CD4-positive, alpha-beta T cell treated with Interleukin-10 for 1 hour (primary cell): ENCODE results near the gene ARHGAP26.

Experiments
- DNase-seq: peaks from one replicate; pipeline ENCODE4 v3.0.0-alpha.2; 2020

ARHGAP26 gene

GRCh38 chr5:142813220-142813619 lies 43.0 kb downstream of the ARHGAP26 start:
- no peak for DNase-seq

GRCh38 chr5:142814122-142814521 lies 43.9 kb downstream of the ARHGAP26 start:
- DNase-seq: no peak

- DNase-seq: no peak
Observed at GRCh38 chr5:142815469-142815868, 45.3 kb downstream of the ARHGAP26 start.

GRCh38 chr5:142816531-142817430 lies 46.6 kb downstream of the ARHGAP26 start:
- DNase-seq: no peak

GRCh38 chr5:142817949-142818431 lies 47.8 kb downstream of the ARHGAP26 start:
- no peak for DNase-seq

- DNase-seq: no peak
Observed at GRCh38 chr5:142819292-142819691, 49.1 kb downstream of the ARHGAP26 start.

- DNase-seq: no peak
Observed at GRCh38 chr5:142819825-142820224, 49.6 kb downstream of the ARHGAP26 start.

- DNase-seq: no peak
Observed at GRCh38 chr5:142820447-142820846, 50.3 kb downstream of the ARHGAP26 start.

GRCh38 chr5:142821034-142821732 lies 51.0 kb downstream of the ARHGAP26 start:
- DNase-seq: no peak

GRCh38 chr5:142821733-142822487 lies 51.7 kb downstream of the ARHGAP26 start:
- DNase-seq: no peak

GRCh38 chr5:142823126-142823525 lies 52.9 kb downstream of the ARHGAP26 start:
- DNase-seq: no peak

- no peak for DNase-seq
Observed at GRCh38 chr5:142823806-142824205, 53.6 kb downstream of the ARHGAP26 start.

- DNase-seq: no peak
Observed at GRCh38 chr5:142824391-142824790, 54.2 kb downstream of the ARHGAP26 start.

GRCh38 chr5:142825378-142826089 lies 55.4 kb downstream of the ARHGAP26 start:
- no peak for DNase-seq

GRCh38 chr5:142826093-142826492 lies 55.9 kb downstream of the ARHGAP26 start:
- no peak for DNase-seq

GRCh38 chr5:142826741-142827492 lies 56.7 kb downstream of the ARHGAP26 start:
- peak; percentile 25 for DNase-seq

GRCh38 chr5:142827934-142828576 lies 57.9 kb downstream of the ARHGAP26 start:
- no peak for DNase-seq

GRCh38 chr5:142828797-142829535 lies 58.8 kb downstream of the ARHGAP26 start:
- DNase-seq: no peak

- DNase-seq: no peak
Observed at GRCh38 chr5:142829801-142830220, 59.6 kb downstream of the ARHGAP26 start.

GRCh38 chr5:142830241-142831008 lies 60.2 kb downstream of the ARHGAP26 start:
- no peak for DNase-seq
